Stomach smooth muscle (tissue), 2 donors: ENCODE measurements around the gene PRR23E.

Experiments used
- H3K27ac ChIP-seq: one replicate; pipeline ENCODE4 v1.7.0; 2013; ENCODE audit warnings: mild to moderate bottlenecking, low read length, inconsistent platforms
- H3K27me3 ChIP-seq, 2 donors: one replicate each; pipeline ENCODE4 v1.7.0; 2013; ENCODE audit warnings: low read length in 2 of 2; ENCODE audit not compliant: insufficient read depth in 2 of 2, control insufficient read depth in 1 of 2
- H3K36me3 ChIP-seq, 2 donors: one replicate each; pipeline ENCODE4 v1.7.0; 2013; ENCODE audit warnings: low read length in 2 of 2; ENCODE audit not compliant: control insufficient read depth in 2 of 2, insufficient read depth in 2 of 2
- H3K4me1 ChIP-seq: one replicate; pipeline ENCODE4 v1.7.0; 2013; ENCODE audit warnings: low read length; ENCODE audit not compliant: control insufficient read depth, insufficient read depth
- H3K4me3 ChIP-seq, 2 donors: one replicate each; pipeline ENCODE4 v1.7.0; 2013; ENCODE audit warnings: low read length in 2 of 2
- H3K9ac ChIP-seq, 2 donors: one replicate each; pipeline ENCODE4 v1.7.0; 2013; ENCODE audit warnings: low read length in 2 of 2, mild to moderate bottlenecking in 1 of 2
- H3K9me3 ChIP-seq, 2 donors: one replicate each; pipeline ENCODE4 v1.7.0; 2013; ENCODE audit warnings: low read length in 2 of 2; ENCODE audit not compliant: control insufficient read depth in 2 of 2
- donor health status: healthy.
- donor health status: Pancreatic carcinoma.

PRR23E gene

DNA sequence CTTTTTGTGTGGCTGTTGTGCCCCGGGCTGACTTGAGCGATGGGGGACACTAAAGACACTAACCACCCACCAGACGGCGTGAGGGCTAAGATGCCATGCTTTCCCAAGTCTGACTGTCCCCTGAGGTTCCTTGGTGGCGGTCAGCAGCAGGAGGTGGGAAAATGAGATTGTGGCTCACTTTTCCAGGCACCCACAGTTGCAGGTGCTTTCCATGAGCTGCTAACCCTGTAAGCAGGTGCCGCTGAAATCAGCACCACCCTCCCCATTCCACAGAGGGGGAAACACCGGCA is 17.7 kb downstream of the PRR23E start:
- no peaks in the 10 kb centered on the region for H3K36me3 ChIP-seq
- H3K4me1 ChIP-seq: no peaks in the 10 kb centered on the region
- H3K9me3 ChIP-seq: no peaks in the 10 kb centered on the region
- no peak overlapping the region for H3K4me3 ChIP-seq
- H3K27me3 ChIP-seq: peaks cover 0 to 9% of the 10 kb centered on the region in 2 donors
- no peak overlapping the region for H3K27ac ChIP-seq
- H3K9ac ChIP-seq: no peak overlapping the region

DNA sequence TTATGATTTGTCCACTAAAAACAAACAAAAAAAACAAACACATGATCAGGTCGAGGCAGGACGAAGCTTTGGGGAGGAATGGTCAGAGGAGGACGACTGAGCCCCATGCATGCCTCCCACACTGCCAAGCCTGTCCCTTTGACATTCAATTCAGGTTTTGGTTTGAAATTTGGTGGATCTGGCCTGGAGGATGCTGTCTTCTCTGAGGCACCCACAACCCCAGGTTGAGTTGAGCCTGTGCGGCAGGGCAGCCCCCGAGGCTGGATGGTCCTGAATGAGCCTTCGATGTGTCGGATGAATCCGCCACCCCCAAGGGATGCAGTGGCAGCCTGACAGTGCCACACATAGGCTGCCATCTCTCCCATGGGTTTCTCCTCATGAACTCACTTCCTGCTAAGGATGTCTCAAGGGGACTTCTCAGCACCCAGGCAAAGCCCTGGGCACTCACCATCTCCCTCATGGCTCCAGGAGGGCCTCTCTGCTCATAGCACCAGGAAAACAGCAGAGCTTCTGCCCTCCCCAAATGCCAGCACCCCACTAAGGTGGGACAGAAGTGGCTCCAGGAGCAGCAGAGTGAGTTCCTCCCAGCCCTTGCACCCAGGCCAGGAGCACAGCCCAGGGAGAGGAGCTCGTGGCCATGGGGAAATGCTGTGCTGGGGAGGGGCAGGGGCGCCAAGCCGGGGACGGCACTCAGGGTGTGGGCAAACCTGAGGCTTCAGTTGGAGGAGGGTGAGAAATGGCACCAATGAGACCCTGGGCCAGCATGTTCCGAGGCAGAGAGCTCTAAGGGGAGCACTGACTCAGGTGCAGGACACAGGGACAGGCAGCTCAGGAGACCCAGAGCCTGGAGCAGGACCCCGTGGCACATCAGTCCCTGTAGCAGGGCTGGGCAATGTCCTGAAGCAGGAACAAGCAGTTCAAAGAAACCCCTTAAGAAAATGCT is 18.5 kb downstream of the PRR23E start:
- H3K27me3 ChIP-seq: peaks cover 0 to 9% of the 10 kb centered on the region in 2 donors
- no peaks in the 10 kb centered on the region for H3K36me3 ChIP-seq
- no peaks in the 10 kb centered on the region for H3K4me1 ChIP-seq
- H3K9ac ChIP-seq: no peak overlapping the region
- H3K27ac ChIP-seq: no peak overlapping the region
- H3K9me3 ChIP-seq: no peaks in the 10 kb centered on the region
- H3K4me3 ChIP-seq: no peak overlapping the region

DNA sequence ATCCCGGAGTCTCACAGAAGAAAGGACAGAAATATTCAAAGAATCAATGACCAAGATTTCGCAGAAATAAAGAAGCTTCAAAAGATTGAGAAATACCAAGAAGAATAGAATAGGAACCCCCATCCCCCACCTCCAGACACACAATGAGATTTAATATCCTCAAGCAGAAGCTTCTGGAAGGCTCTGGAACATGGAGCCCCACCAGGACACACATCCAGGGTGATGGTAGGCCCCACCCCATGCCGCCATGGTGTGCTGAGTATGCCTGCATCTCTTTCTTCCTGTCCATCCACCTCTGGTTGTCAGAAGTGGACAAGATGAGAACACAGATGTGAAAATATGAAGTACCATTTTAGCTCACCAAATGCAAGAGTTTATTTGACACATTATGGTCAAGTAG is 19.3 kb downstream of the PRR23E start:
- H3K27me3 ChIP-seq: peaks cover 0 to 10% of the 10 kb centered on the region in 2 donors
- H3K9me3 ChIP-seq: no peaks in the 10 kb centered on the region
- no peak overlapping the region for H3K27ac ChIP-seq
- no peak overlapping the region for H3K4me3 ChIP-seq
- no peaks in the 10 kb centered on the region for H3K4me1 ChIP-seq
- H3K9ac ChIP-seq: no peak overlapping the region
- H3K36me3 ChIP-seq: no peaks in the 10 kb centered on the region

DNA sequence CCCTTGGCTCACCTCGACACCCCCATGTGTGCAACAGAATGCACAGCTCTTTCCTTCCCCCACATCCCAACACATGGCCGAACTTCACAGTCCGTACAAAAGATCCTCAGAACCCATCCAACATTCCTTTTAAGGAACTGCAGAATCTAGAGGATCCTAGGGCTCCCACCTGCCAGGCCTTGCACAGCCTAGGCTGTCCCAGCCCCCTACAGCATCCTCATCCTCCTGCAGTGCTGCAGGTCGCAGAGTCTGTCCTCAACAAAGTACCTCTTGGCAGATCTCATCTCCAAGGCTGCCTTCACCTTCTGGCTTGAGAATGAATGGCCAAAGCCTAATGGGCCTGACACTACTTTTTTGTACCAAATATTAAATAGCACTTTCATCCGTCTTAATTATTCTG is 19.8 kb downstream of the PRR23E start:
- peaks cover 0 to 10% of the 10 kb centered on the region in 2 donors for H3K27me3 ChIP-seq

DNA sequence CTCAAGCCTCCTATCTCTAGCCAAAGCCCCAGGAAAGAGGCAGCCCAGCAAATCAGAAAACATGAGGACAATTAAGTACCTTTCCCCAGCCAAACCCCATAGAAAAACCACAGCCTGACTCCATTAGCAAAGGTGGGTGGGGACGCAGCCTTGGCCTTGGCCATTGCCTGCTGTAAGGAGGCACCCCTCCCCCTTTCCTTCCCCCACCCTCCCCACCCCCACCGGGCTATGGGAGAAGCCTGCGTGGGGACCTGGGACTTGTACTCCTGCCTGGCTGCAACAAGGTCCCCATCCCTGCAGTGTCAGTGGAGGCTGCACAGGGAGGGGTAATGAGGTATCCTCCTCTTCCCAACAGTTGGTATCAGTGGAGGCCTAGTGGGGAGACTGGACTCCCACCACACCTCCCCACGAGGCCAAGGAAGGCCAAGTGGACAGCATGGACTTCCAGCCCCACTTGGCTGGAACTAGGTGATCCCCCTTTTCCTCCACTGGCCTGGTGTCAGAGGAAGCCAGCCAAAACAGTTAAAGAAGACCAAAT is 20.5 kb downstream of the PRR23E start:
- H3K27me3 ChIP-seq: peaks cover 1 to 11% of the 10 kb centered on the region in 2 donors
- H3K9me3 ChIP-seq: no peaks in the 10 kb centered on the region
- no peaks in the 10 kb centered on the region for H3K4me1 ChIP-seq
- H3K27ac ChIP-seq: no peak overlapping the region
- no peak overlapping the region for H3K4me3 ChIP-seq
- H3K9ac ChIP-seq: no peak overlapping the region
- H3K36me3 ChIP-seq: no peaks in the 10 kb centered on the region

More for the DNA sequence above, 19.8 kb downstream of the PRR23E start:
- H3K9ac ChIP-seq: no peak overlapping the region
- H3K27ac ChIP-seq: no peak overlapping the region
- no peak overlapping the region for H3K4me3 ChIP-seq
- H3K36me3 ChIP-seq: no peaks in the 10 kb centered on the region
- no peaks in the 10 kb centered on the region for H3K9me3 ChIP-seq
- no peaks in the 10 kb centered on the region for H3K4me1 ChIP-seq

DNA sequence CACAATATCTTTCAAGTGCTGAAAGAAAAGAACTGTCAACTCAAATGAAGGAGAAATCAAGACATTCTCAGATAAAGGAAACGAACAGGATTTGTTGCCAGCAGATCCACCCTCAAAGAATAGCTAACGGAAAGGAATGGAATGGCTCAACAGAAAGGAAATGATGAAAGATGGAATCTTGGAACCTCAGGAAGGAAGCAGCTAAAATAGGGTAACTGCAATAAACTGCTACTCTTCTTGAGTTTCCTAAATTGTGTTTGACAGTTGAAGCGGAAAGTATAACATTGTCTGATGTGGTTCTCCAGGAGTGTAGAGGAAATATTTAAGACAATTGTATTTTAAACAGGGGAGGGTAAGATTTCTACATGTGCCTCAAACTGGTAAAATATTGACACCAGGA is 22.0 kb downstream of the PRR23E start:
- no peaks in the 10 kb centered on the region for H3K4me1 ChIP-seq
- H3K9me3 ChIP-seq: no peaks in the 10 kb centered on the region
- peaks cover 4 to 8% of the 10 kb centered on the region in 2 donors for H3K27me3 ChIP-seq
- no peak overlapping the region for H3K9ac ChIP-seq
- no peak overlapping the region for H3K27ac ChIP-seq
- no peaks in the 10 kb centered on the region for H3K36me3 ChIP-seq
- H3K4me3 ChIP-seq: no peak overlapping the region

DNA sequence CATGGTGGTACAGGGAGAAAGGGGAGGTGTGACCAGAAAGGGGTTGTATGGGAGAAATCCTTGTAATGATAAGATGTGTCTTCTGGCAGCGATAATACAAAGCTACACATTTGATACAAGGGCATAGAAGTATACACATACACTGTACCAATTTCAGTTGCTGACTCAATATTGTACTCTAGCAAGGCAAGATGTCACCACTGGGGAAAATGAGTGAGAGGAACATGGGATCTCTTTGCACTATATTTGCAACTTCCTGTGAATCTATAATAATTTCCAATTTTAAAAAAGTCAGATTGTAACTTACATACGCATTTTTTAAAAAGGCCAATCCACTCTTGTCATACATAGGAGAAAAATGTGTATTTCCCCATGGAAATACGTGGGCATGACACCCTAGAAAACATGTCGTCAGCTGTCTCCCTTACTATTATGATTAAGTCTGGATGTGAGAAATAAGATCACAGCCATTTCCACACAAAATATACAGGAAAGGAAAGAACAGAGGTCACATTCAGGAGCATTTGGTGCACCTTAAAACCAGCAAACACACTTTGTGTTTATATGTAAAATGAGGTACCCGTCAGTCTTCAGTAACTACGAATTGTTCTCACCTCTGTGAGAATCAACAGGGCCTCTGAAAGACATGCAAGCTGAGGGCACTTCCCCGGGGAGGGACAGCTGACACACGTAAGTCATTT is 22.9 kb downstream of the PRR23E start:
- Histone ChIP-seq H3K4me1 (peaks cover 1% of the 10 kb centered on the region), H3K9ac (no peak overlapping the region), H3K27me3 (peaks cover 4 to 5% of the 10 kb centered on the region in 2 donors), H3K27ac (no peak overlapping the region), H3K9me3 (no peaks in the 10 kb centered on the region), H3K36me3 (no peaks in the 10 kb centered on the region), H3K4me3 (no peak overlapping the region)

DNA sequence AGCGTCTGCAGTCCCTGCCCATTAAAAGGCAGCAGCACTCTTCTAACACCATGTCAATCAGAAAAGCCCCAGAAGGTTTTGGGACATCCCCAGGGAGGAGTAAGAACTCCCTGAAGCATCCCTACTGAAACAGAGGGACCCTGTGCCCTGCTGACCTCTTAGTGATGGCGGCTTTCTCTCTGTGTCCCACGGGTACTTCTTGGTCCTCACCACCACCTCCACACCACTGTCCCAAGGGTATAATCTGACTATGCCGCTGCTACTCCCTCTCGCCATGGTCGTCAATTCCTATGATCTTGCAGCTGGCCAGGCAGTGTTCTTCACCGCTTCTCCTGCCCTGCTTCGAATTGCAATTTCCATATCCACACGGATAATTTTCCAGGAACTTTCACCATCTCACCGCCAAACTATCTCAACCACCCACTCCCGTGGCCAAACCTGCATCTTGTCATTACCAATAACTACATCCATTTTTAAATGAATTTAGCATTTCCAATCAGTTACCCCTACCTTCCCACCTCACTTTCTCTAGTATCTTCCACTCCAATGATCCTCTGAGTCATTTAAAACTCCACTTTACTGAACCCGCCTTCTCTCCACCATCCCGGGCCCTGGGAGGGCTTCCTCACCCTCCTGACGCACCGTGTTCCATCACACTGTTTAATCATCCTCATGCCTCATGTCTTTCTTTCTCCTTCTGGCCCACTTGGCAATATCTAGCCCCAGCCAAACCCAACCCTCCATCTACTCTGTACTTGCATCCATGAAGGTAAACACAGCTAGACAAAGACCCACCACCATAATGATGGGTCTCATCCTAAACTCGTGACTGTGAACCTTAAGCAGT is 23.7 kb downstream of the PRR23E start:
- no peak overlapping the region for H3K4me3 ChIP-seq
- H3K9ac ChIP-seq: no peak overlapping the region
- H3K27ac ChIP-seq: no peak overlapping the region
- peaks cover 5% of the 10 kb centered on the region for H3K4me1 ChIP-seq
- no peaks in the 10 kb centered on the region for H3K36me3 ChIP-seq
- no peaks in the 10 kb centered on the region for H3K9me3 ChIP-seq
- H3K27me3 ChIP-seq: peaks cover 7% of the 10 kb centered on the region in 2 donors

DNA sequence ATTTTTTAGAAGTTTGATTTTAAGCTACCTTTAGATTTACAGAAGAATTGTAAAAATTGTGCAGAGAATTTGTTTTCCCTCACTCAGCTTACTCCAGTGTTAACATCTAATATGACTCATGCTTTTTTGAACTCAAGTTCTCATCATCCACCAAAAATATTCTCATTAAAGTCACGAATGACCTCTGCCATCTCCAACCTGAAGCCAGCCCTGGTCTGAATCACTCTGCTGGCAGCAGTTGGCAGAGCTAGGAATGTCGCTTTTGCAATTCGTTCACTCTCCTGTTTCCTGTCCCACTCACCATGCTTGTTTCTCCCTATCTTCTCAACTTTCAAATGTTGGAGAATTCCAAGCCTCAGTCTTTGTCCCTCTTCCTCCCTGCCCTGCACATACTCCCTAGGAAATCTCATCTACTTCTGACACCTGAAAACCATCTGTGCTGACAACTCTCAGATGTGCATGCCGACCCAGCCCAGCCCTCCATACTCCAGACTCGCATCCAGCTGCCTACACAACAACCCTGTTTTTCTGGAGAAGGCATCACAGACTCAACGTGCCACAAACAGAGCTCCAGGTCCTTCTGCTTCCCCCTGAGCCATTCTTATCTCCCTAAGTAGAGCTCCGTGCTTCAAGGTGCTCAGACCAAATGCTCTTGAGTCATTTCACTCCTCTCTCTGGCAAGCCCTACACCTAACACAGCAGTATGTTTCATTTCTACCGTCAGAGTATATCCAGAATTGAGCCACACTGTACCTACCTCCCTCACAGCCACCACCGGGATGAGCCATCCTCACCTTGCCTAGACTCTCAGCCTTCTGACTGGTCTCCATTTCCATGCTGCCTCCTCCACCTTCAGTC is 24.9 kb downstream of the PRR23E start:
- no peaks in the 10 kb centered on the region for H3K9me3 ChIP-seq
- peaks cover 5% of the 10 kb centered on the region for H3K4me1 ChIP-seq
- H3K36me3 ChIP-seq: no peaks in the 10 kb centered on the region
- no peak overlapping the region for H3K4me3 ChIP-seq
- no peak overlapping the region for H3K9ac ChIP-seq
- peaks cover 8 to 11% of the 10 kb centered on the region in 2 donors for H3K27me3 ChIP-seq
- H3K27ac ChIP-seq: no peak overlapping the region
